Neural cell (in vitro differentiated cells): ENCODE results near the gene HSD17B13. TPM values are rescaled to one million over a fixed set of nuclear protein-coding genes. Genes with fewer than 3 reads are reported as not detected.

Source experiments
- H2AFZ ChIP-seq: fragments of 200-600, 300-800 bp; sonication (generic), shearing (Covaris generic); 2 replicates; pipeline ENCODE4 v1.6.0; 2014; ENCODE audit warnings: low read depth, mild to moderate bottlenecking, antibody characterized with exemption, low read length, moderate library complexity
- H3F3A ChIP-seq: fragments of 200-600 bp; shearing (Covaris generic); 2 replicates; pipeline ENCODE4 v1.6.1; 2016; ENCODE audit warnings: mild to moderate bottlenecking, moderate library complexity, mixed read lengths, antibody characterized with exemption, low read length; ENCODE audit not compliant: insufficient read depth, poor library complexity, severe bottlenecking
- H3K27ac ChIP-seq: fragments of 200-600, 300-800 bp; sonication (generic), shearing (Covaris generic); 2 replicates; pipeline ENCODE4 v1.5.1; 2014; ENCODE audit warnings: mild to moderate bottlenecking, low read length, moderate library complexity
- H3K27me3 ChIP-seq: fragments of 300-800, 200-600 bp; sonication (generic), shearing (Covaris generic); 2 replicates; pipeline ENCODE4 v1.6.0; 2014; ENCODE audit warnings: mild to moderate bottlenecking, low read depth, low read length, moderate library complexity; ENCODE audit not compliant: insufficient read depth
- H3K36me3 ChIP-seq: fragments of 300-800, 200-600 bp; sonication (generic), shearing (Covaris generic); 2 replicates; pipeline ENCODE4 v1.5.1; 2014; ENCODE audit warnings: mild to moderate bottlenecking, antibody characterized with exemption, low read length, moderate library complexity; ENCODE audit not compliant: insufficient read depth
- H3K4me2 ChIP-seq: fragments of 300-800, 200-600 bp; sonication (generic), shearing (Covaris generic); 2 replicates; pipeline ENCODE4 v1.6.0; 2014; ENCODE audit warnings: mild to moderate bottlenecking, low read length
- H3K4me3 ChIP-seq: fragments of 300-800, 200-600 bp; sonication (generic), shearing (Covaris generic); 2 replicates; pipeline ENCODE4 v1.5.1; 2014; ENCODE audit warnings: mild to moderate bottlenecking, low read length, moderate library complexity
- H3K79me2 ChIP-seq: fragments of 200-600 bp; shearing (Covaris generic); replicated peaks from 2 replicates; pipeline ENCODE4 v1.6.0; 2014; ENCODE audit warnings: mild to moderate bottlenecking, low read length, moderate library complexity; ENCODE audit not compliant: insufficient read depth
- H3K9ac ChIP-seq: fragments of 300-800, 200-600 bp; sonication (generic), shearing (Covaris generic); 2 replicates; pipeline ENCODE4 v1.6.1; 2016; ENCODE audit warnings: mild to moderate bottlenecking, low read length, mixed read lengths
- H3K9me2 ChIP-seq: fragments of 200-600 bp; shearing (Covaris generic); 2 replicates; pipeline ENCODE4 v1.6.1; 2016; ENCODE audit warnings: mild to moderate bottlenecking, low read length, mixed read lengths; ENCODE audit not compliant: insufficient read depth
- H3K9me3 ChIP-seq: fragments of 200-600, 300-800 bp; sonication (generic), shearing (Covaris generic); 2 replicates; pipeline ENCODE4 v1.6.1; 2016; ENCODE audit warnings: mild to moderate bottlenecking, mixed run types, low read length, moderate library complexity, mixed read lengths
- H4K20me1 ChIP-seq: fragments of 200-600 bp; shearing (Covaris generic); 2 replicates; pipeline ENCODE4 v1.6.1; 2016; ENCODE audit warnings: mild to moderate bottlenecking, mixed run types; ENCODE audit not compliant: insufficient read depth
- EP300 ChIP-seq: fragments of 450-650 bp; conservative IDR thresholded peaks from 2 replicates; pipeline ENCODE4 v1.6.1; 2014; ENCODE audit warnings: antibody characterized with exemption, mild to moderate bottlenecking, moderate library complexity; ENCODE audit not compliant: poor library complexity, severe bottlenecking
- EZH2 ChIP-seq: fragments of 200-600, 300-800 bp; shearing (Covaris generic), sonication (generic); IDR thresholded peaks from 2 replicates; pipeline ENCODE4 v1.6.1; 2014; ENCODE audit warnings: antibody characterized with exemption, low read length, borderline replicate concordance, mild to moderate bottlenecking; ENCODE audit not compliant: insufficient read depth, poor library complexity, severe bottlenecking
- MXI1 ChIP-seq: fragments of 450-650 bp; conservative IDR thresholded peaks from 2 replicates; pipeline ENCODE4 v1.6.1; 2014; ENCODE audit warnings: antibody characterized with exemption, mild to moderate bottlenecking; ENCODE audit not compliant: poor library complexity, severe bottlenecking
- POLR2AphosphoS5 ChIP-seq: IDR thresholded peaks from 2 replicates; pipeline ENCODE4 v1.6.1; 2012
- RAD21 ChIP-seq: fragments of 450-650 bp; conservative IDR thresholded peaks from 2 replicates; pipeline ENCODE4 v1.6.1; 2014; ENCODE audit warnings: antibody characterized with exemption, mild to moderate bottlenecking, moderate library complexity
- SMC3 ChIP-seq: fragments of 450-650 bp; conservative IDR thresholded peaks from 2 replicates; pipeline ENCODE4 v1.6.1; 2014; ENCODE audit warnings: antibody characterized with exemption, mild to moderate bottlenecking, moderate library complexity; ENCODE audit not compliant: poor library complexity
- TAF1 ChIP-seq: IDR thresholded peaks from 2 replicates; pipeline ENCODE4 v1.6.1; 2012; ENCODE audit warnings: low read depth
- polyA plus RNA-seq: library from polyadenylated mRNA; depleted of rRNA; stranded (reverse); fragments of >200 nt; gene quantifications from 2 replicates; pipeline ENCODE4 v1.2.3, GENCODE V29; 2014
- TF ChIP-seq, protein P1 (sequence below): fragments of 450-650 bp; IDR thresholded peaks from 2 replicates; pipeline ENCODE4 v1.5.1; 2014; ENCODE audit warnings: antibody characterized with exemption, mild to moderate bottlenecking, moderate library complexity; ENCODE audit not compliant: poor library complexity, severe bottlenecking
- TF ChIP-seq, protein P2 (sequence below): IDR thresholded peaks from 2 replicates; pipeline ENCODE4 v1.6.1; 2012; ENCODE audit warnings: borderline replicate concordance

Gene HSD17B13
- polyA plus RNA-seq, 1 donor from 2014 or later = not detected

DNA sequence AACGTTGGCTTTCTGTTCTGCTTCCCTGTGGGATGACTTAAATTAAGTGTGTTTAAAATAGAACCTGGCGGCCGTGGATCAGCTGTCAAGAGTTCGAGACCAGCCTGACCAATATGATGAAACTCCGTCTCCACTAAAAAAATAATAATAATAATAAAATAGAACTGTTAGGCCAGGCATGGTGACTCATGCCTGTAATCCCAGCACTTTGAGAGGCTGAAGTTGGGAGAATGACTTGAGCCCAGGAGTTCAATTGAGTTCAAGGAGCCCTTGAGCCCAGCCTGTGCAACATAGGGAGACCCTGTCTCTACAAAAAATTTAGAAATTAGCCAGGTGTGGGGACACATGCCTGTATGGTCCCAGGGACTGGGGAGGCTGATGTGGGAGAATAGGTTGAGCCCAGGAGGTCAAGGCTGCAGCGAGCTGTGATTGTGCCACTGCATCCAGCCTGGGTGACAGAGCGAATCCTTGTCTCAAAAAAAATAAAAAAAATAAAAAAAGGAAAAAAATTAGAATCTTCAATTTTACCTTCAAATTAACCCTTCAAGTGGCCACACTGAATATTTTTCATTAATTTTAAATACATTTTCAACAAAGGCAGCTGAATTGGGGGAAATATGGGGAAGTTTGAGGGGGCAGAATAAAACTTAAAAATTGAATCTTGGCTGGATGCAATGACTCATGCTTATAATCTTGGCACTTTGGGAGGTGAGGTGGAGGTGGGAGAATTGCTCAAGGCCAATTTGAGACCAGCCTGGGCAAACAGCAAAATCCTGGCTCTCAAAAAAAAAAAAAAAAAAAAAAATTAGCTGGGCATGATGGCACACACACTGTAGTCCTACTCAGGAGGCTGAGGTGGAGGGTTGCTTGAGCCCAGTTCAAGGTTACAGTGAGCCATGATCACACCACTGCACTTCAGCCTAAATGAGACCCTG, 31.8 kb upstream of the HSD17B13 start:
- no peaks in the 10 kb centered on the region for H3K36me3 ChIP-seq
- H3K9me2 ChIP-seq = no peaks in the 10 kb centered on the region
- TF ChIP-seq POLR2AphosphoS5 (no peak), TAF1 (no peak), RAD21 (no peak), SMC3 (no peak), EZH2 (no peak), EP300 (no peak), MXI1 (no peak)
- TF ChIP-seq, protein P1, sequence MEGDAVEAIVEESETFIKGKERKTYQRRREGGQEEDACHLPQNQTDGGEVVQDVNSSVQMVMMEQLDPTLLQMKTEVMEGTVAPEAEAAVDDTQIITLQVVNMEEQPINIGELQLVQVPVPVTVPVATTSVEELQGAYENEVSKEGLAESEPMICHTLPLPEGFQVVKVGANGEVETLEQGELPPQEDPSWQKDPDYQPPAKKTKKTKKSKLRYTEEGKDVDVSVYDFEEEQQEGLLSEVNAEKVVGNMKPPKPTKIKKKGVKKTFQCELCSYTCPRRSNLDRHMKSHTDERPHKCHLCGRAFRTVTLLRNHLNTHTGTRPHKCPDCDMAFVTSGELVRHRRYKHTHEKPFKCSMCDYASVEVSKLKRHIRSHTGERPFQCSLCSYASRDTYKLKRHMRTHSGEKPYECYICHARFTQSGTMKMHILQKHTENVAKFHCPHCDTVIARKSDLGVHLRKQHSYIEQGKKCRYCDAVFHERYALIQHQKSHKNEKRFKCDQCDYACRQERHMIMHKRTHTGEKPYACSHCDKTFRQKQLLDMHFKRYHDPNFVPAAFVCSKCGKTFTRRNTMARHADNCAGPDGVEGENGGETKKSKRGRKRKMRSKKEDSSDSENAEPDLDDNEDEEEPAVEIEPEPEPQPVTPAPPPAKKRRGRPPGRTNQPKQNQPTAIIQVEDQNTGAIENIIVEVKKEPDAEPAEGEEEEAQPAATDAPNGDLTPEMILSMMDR = no peak
- TF ChIP-seq, protein P2, sequence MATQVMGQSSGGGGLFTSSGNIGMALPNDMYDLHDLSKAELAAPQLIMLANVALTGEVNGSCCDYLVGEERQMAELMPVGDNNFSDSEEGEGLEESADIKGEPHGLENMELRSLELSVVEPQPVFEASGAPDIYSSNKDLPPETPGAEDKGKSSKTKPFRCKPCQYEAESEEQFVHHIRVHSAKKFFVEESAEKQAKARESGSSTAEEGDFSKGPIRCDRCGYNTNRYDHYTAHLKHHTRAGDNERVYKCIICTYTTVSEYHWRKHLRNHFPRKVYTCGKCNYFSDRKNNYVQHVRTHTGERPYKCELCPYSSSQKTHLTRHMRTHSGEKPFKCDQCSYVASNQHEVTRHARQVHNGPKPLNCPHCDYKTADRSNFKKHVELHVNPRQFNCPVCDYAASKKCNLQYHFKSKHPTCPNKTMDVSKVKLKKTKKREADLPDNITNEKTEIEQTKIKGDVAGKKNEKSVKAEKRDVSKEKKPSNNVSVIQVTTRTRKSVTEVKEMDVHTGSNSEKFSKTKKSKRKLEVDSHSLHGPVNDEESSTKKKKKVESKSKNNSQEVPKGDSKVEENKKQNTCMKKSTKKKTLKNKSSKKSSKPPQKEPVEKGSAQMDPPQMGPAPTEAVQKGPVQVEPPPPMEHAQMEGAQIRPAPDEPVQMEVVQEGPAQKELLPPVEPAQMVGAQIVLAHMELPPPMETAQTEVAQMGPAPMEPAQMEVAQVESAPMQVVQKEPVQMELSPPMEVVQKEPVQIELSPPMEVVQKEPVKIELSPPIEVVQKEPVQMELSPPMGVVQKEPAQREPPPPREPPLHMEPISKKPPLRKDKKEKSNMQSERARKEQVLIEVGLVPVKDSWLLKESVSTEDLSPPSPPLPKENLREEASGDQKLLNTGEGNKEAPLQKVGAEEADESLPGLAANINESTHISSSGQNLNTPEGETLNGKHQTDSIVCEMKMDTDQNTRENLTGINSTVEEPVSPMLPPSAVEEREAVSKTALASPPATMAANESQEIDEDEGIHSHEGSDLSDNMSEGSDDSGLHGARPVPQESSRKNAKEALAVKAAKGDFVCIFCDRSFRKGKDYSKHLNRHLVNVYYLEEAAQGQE = no peak
- no peaks in the 10 kb centered on the region for H4K20me1 ChIP-seq
- H3K27me3 ChIP-seq = no peaks in the 10 kb centered on the region
- no peak overlapping the region for H3K9ac ChIP-seq
- H3K27ac ChIP-seq = no peak overlapping the region
- no peak overlapping the region for H3K4me3 ChIP-seq
- H3K4me2 ChIP-seq = no peak overlapping the region
- no peak overlapping the region for H2AFZ ChIP-seq
- H3K9me3 ChIP-seq = no peaks in the 10 kb centered on the region
- no peaks in the 10 kb centered on the region for H3K79me2 ChIP-seq
- H3F3A ChIP-seq = no peaks in the 10 kb centered on the region

DNA sequence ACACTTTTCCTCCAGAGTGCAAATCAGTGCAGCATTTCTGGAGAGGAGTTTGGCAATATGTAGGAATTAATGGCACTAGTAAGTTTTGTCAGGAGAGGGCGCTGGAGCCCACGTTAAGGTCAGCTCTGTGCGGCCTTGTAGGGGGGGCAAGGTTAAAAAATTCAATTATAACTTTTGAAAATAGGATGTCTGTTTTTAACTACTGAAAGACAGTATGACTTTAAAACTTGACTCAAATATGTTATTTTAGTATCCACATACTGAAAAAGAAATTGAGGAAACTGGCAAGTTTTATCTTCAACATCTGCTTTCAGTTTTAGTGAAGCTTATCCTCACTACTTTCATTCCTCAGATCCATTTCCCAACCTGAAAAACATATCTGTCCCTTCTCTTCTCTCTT, 30.9 kb upstream of the HSD17B13 start:
- Histone ChIP-seq H2AFZ (no peak overlapping the region), H3K9me3 (no peaks in the 10 kb centered on the region), H3K79me2 (no peaks in the 10 kb centered on the region), H3K36me3 (no peaks in the 10 kb centered on the region), H3K9ac (no peak overlapping the region), H3K9me2 (no peaks in the 10 kb centered on the region), H3K27ac (no peak overlapping the region), H4K20me1 (no peaks in the 10 kb centered on the region), H3K27me3 (no peaks in the 10 kb centered on the region), H3K4me2 (no peak overlapping the region), H3F3A (no peaks in the 10 kb centered on the region), H3K4me3 (no peak overlapping the region)
- peak; percentile 65 for TF ChIP-seq SMC3
- TF ChIP-seq, protein P2 = no peak
- TF ChIP-seq, protein P1 = peak; percentile 60
- TF ChIP-seq MXI1 = no peak
- no peak for TF ChIP-seq POLR2AphosphoS5
- peak; percentile 64 for TF ChIP-seq RAD21
- no peak for TF ChIP-seq EZH2
